WERI-Rb-1 (cell line): ENCODE results near the gene KIRREL3.

Source experiments
- DNase-seq: peaks from one replicate; pipeline ENCODE4 v3.0.0-alpha.2; 2020
- H3K27ac ChIP-seq: fragments of 250-450 bp; sonication (Bioruptor Pico); 2 replicates; pipeline ENCODE4 v1.5.1; 2020; ENCODE audit warnings: mild to moderate bottlenecking, moderate library complexity
- H3K27me3 ChIP-seq: fragments of 250-450 bp; sonication (Bioruptor Pico); 2 replicates; pipeline ENCODE4 v1.5.1; 2021; ENCODE audit warnings: mild to moderate bottlenecking, low read depth, moderate library complexity; ENCODE audit not compliant: insufficient read depth, severe bottlenecking
- H3K36me3 ChIP-seq: fragments of 250-450 bp; sonication (Bioruptor Pico); 2 replicates; pipeline ENCODE4 v1.5.1; 2020; ENCODE audit warnings: mild to moderate bottlenecking, moderate library complexity
- H3K4me3 ChIP-seq: 2 replicates; pipeline ENCODE4 v1.5.1; 2011; ENCODE audit warnings: low read depth, mild to moderate bottlenecking, control low read depth, low read length
- H3K9me3 ChIP-seq: fragments of 250-450 bp; sonication (Bioruptor Pico); 2 replicates; pipeline ENCODE4 v1.5.1; 2021; ENCODE audit warnings: mild to moderate bottlenecking, moderate library complexity; ENCODE audit not compliant: severe bottlenecking
- CTCF ChIP-seq: IDR thresholded peaks from 2 replicates; pipeline ENCODE4 v1.5.1; 2011; ENCODE audit warnings: low read depth, mild to moderate bottlenecking, control low read depth, inconsistent platforms, low read length

KIRREL3 gene

DNA sequence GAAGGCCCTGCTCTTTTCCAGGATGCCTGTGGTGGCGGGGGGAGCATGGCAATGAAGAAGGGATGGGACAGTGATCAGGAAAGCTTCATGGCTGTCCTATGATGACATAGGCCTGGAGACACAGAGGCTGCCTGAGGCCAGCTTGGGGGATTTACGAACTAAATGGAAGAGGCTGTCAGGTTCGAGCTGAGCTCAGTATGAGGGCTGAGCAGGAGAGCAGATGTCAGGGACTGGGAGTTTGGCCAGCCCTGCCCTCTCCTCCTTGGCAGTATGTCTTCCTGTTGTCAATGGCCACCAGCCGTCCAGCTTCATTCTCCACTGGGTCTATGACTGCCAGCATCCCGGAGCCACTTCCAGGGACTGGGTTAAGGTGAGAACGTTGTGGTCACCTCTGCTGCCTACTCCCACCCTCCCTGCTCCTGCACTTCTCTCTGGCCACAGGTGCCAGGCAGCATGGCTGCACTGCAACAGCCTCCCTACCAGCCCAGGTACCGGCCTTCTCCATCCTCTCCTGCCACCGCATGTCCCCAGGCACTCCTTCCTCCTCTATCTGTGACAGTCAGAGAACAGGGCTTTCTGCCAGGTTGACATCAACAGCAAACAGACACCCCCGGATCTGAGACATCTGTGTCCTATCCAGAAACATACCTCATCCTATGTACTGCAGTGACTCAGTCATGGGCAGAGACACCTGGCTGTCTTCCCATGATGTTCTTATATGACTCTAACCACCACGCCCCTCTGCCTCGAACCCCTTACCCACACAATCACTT is 75.1 kb downstream of the KIRREL3 start:
- Histone ChIP-seq H3K4me3 (no peak overlapping the region), H3K27ac (0 out of 2 replicates have a peak overlapping the region, but pooled peaks have one; percentile 34), H3K9me3 (no peaks in the 10 kb centered on the region), H3K36me3 (no peaks in the 10 kb centered on the region), H3K27me3 (no peaks in the 10 kb centered on the region)
- TF ChIP-seq CTCF: no peak
- DNase-seq: peak; percentile 55

GRCh38 chr11:126924376-126925040 is 76.1 kb downstream of the KIRREL3 start:
- Histone ChIP-seq H3K27me3 (no peaks in the 10 kb centered on the region), H3K4me3 (no peak overlapping the region), H3K9me3 (no peaks in the 10 kb centered on the region), H3K27ac (no peak overlapping the region), H3K36me3 (no peaks in the 10 kb centered on the region)
- DNase-seq: no peak
- no peak for TF ChIP-seq CTCF

- H3K27ac ChIP-seq: no peak overlapping the region
- no peaks in the 10 kb centered on the region for H3K36me3 ChIP-seq
- no peaks in the 10 kb centered on the region for H3K9me3 ChIP-seq
- 0 out of 2 replicates have a peak, but pooled peaks have one; percentile 23 for TF ChIP-seq CTCF
- H3K27me3 ChIP-seq: no peaks in the 10 kb centered on the region
- H3K4me3 ChIP-seq: no peak overlapping the region
- DNase-seq: no peak
Measured at GRCh38 chr11:126920833-126921232, 79.7 kb downstream of the KIRREL3 start.

- Histone ChIP-seq H3K9me3 (no peaks in the 10 kb centered on the region), H3K36me3 (no peaks in the 10 kb centered on the region), H3K27me3 (no peaks in the 10 kb centered on the region), H3K4me3 (no peak overlapping the region), H3K27ac (no peak overlapping the region)
- no peak for TF ChIP-seq CTCF
- DNase-seq: no peak
Measured at GRCh38 chr11:126919147-126919823, 81.3 kb downstream of the KIRREL3 start.

DNA sequence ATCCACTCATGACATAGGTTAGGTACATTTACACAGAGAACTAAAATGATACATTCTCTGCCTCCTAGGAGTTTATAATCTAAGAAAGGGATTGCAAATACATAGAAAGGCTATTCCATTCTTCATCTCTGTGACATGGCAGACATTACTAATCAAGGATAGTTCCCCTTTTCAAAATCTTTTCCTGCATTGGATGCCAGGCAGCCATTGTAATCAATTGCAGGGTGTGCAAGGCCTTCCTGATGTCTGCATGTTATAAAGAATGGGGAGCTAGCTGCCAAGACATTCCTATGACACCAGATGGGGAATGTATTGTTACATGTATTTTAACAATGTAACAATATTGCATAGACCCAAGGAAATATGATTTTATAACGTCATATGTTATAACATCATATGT is 82.0 kb downstream of the KIRREL3 start:
- Histone ChIP-seq H3K27me3 (no peaks in the 10 kb centered on the region), H3K4me3 (no peak overlapping the region), H3K36me3 (no peaks in the 10 kb centered on the region), H3K27ac (no peak overlapping the region), H3K9me3 (no peaks in the 10 kb centered on the region)
- DNase-seq: no peak
- no peak for TF ChIP-seq CTCF
